Stimulated activated CD8-positive, alpha-beta memory T cell treated with anti-CD3 and anti-CD28 coated beads, Interleukin-7, amount 100 ng/mL, for 24 hours (primary cell): ENCODE results near the gene LRPAP1.

Source experiments
- DNase-seq: peaks from one replicate; pipeline ENCODE4 v3.0.0-alpha.2; 2020; ENCODE audit warnings: low read depth

Gene LRPAP1

GRCh38 chr4:3500111-3500510, 32.1 kb downstream of the LRPAP1 start:
- no peak for DNase-seq

GRCh38 chr4:3499710-3500109, 32.5 kb downstream of the LRPAP1 start:
- DNase-seq: no peak

GRCh38 chr4:3498901-3499510, 33.2 kb downstream of the LRPAP1 start:
- DNase-seq: no peak

- DNase-seq: no peak
Measured at GRCh38 chr4:3498407-3498806, 33.8 kb downstream of the LRPAP1 start.

GRCh38 chr4:3497523-3498389, 34.5 kb downstream of the LRPAP1 start:
- no peak for DNase-seq

- no peak for DNase-seq
Measured at GRCh38 chr4:3497095-3497494, 35.1 kb downstream of the LRPAP1 start.

GRCh38 chr4:3496021-3496420, 36.2 kb downstream of the LRPAP1 start:
- DNase-seq: no peak

GRCh38 chr4:3495204-3495975, 36.8 kb downstream of the LRPAP1 start:
- DNase-seq: no peak

- no peak for DNase-seq
Measured at GRCh38 chr4:3494462-3494871, 37.8 kb downstream of the LRPAP1 start.

GRCh38 chr4:3493720-3494461, 38.3 kb downstream of the LRPAP1 start:
- DNase-seq: no peak

GRCh38 chr4:3492741-3493719, 39.2 kb downstream of the LRPAP1 start:
- DNase-seq: no peak

- DNase-seq: no peak
Measured at GRCh38 chr4:3491681-3492405, 40.4 kb downstream of the LRPAP1 start.

GRCh38 chr4:3489451-3489962, 42.7 kb downstream of the LRPAP1 start:
- no peak for DNase-seq

- DNase-seq: no peak
Measured at GRCh38 chr4:3488820-3489219, 43.4 kb downstream of the LRPAP1 start.

- DNase-seq: no peak
Measured at GRCh38 chr4:3487861-3488260, 44.4 kb downstream of the LRPAP1 start.

GRCh38 chr4:3486541-3487540, 45.4 kb downstream of the LRPAP1 start:
- DNase-seq: no peak

GRCh38 chr4:3485886-3486540, 46.2 kb downstream of the LRPAP1 start:
- DNase-seq: no peak
